Erythroblast (primary cell): ENCODE data around the gene CEACAM16.

Source experiments
- GATA1 ChIP-seq: IDR thresholded peaks from 2 replicates; pipeline ENCODE4 v1.6.1; 2011; ENCODE audit warnings: low read depth, mild to moderate bottlenecking, control low read depth, low read length, moderate library complexity
- POLR2A ChIP-seq: IDR thresholded peaks from 2 replicates; pipeline ENCODE4 v1.6.1; 2011; ENCODE audit warnings: mild to moderate bottlenecking, low read length

- TF ChIP-seq POLR2A (no peak), GATA1 (no peak)
Observed at GRCh38 chr19:44692379-44692721, 6.6 kb upstream of the CEACAM16 start.
